H54 (cell line): ENCODE measurements around the gene SYPL1.
A peak's percentile ranks its signal among the peaks of the same experiment; 100 is the strongest.

Source experiments
- DNase-seq: peaks from one replicate; pipeline ENCODE4 v3.0.0; 2011; ENCODE audit warnings: low spot score, mixed read lengths; ENCODE audit not compliant: insufficient read length
- FAIRE-seq: peaks from 3 replicates; lab custom pipeline; 2011; peaks lifted over from hg19 to GRCh38; lab: Jason Lieb, UNC
- POLR2A ChIP-seq: IDR thresholded peaks from 2 replicates; pipeline ENCODE4 v1.6.1; 2011; ENCODE audit warnings: low read depth, mild to moderate bottlenecking, low read length

The SYPL1 gene

DNA sequence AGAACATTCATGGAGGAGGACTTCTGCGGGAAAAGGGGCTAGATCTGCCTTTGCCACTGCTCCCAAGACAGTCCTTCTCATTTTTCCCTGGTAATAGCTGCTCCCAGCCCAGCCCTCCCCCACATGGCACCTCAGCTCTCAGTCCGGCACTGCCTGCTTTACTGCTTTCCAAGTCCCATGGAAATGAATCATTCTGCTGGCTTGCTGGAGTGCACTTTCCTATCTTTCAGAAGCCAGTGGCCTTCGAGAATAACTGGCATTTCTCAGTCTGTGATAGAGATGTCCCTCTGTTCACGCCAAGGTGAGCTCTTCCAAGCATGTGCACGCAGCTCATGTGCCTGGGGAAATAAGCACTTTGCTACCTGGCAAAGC, 61.4 kb downstream of the SYPL1 start:
- TF ChIP-seq POLR2A: no peak
- DNase-seq (peak; percentile 55), FAIRE-seq (no peak)

- no peak for TF ChIP-seq POLR2A
- no peak for DNase-seq
- no peak for FAIRE-seq
Observed at GRCh38 chr7:106050002-106050745, 61.9 kb downstream of the SYPL1 start.

DNA sequence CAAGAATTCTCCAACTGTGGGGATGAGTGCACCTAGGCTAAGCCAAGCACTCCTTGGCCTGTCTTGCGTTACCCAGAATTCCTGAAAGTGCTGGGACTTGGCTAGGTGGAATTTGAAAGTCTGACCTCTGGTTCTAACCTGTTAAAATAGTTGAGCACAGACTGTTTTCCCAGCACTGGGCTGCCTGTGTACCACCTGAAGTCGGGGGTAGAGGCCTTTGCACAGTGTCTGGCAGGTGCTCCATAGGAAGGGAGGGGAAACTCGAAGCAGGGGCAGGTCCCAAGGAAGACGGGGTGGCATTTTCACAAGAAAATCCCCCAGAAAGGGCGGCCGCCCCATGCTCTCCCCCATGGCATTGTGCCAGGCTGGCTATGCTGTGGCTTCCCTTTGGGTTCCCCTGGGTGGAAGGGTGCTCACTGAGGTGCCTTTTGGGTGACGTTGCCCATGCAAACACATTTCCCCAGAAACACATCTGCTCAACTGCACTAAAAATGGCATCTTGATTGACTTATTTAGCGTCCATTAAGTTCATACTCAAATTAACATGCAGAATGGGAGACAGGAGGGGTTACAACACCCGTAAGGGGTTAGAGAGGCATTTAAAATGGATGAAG, 62.9 kb downstream of the SYPL1 start:
- FAIRE-seq: no peak
- TF ChIP-seq POLR2A: no peak

DNA sequence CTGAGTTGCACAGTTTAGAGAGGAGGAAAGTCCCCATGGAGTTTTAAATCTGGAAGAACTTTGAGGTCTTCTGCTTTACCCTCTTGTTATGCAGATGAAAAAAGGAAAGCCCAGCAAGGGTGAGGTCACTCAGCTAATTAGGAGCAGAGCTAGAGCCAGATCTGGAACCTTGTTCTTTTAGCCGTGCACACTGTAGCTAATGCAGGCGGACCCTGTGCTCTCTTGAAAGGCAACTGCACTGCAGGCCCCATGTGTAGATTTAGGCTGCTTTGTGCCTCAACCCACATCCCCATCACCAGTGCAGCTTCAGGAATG, 63.4 kb downstream of the SYPL1 start:
- DNase-seq (no peak), FAIRE-seq (no peak)
- TF ChIP-seq POLR2A: no peak

More for the DNA sequence above, 62.9 kb downstream of the SYPL1 start:
- DNase-seq: no peak

GRCh38 chr7:106047818-106048705, 64.0 kb downstream of the SYPL1 start:
- FAIRE-seq: no peak
- DNase-seq: no peak

GRCh38 chr7:106047184-106047583, 64.9 kb downstream of the SYPL1 start:
- no peak for TF ChIP-seq POLR2A
- FAIRE-seq (no peak), DNase-seq (no peak)

More at GRCh38 chr7:106047818-106048705, 64.0 kb downstream of the SYPL1 start:
- no peak for TF ChIP-seq POLR2A

GRCh38 chr7:106045586-106045985, 66.5 kb downstream of the SYPL1 start:
- no peak for TF ChIP-seq POLR2A
- FAIRE-seq: no peak
- DNase-seq: no peak

DNA sequence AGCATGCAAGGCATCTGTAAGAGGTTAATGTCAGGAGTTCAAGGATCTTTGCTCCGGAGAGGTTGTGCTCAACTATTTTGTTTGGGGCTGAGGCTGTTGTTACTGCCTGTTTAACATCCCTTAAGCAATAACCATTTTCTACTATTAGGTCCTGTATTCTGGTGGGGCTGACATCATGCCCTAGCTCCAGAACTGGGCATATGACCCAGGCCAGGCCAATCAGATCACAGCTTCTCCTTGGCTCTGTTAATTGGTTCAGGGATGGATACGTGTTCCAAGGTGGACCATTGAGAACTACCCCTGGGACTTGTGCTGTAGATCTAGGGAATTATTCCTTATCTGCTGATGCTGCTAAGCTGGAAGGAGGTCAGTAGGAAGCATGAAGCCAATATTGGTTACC, 67.0 kb downstream of the SYPL1 start:
- DNase-seq (no peak), FAIRE-seq (no peak)
- no peak for TF ChIP-seq POLR2A

GRCh38 chr7:106042196-106042611, 69.9 kb downstream of the SYPL1 start:
- TF ChIP-seq POLR2A: no peak
- DNase-seq: no peak
- FAIRE-seq: no peak

GRCh38 chr7:106041140-106041717, 70.9 kb downstream of the SYPL1 start:
- no peak for FAIRE-seq
- TF ChIP-seq POLR2A: no peak
- DNase-seq: peak; percentile 62
